Skin epidermis (tissue), 12 donors: ENCODE results near the gene KCNQ1.

Experiments used
- H3K27ac ChIP-seq, 21 experiments: fragments of 200-600 bp; sonication (generic) in 11 of 21; one replicate each; pipeline ENCODE4 v1.5.0; 2020; ENCODE audit warnings: mild to moderate bottlenecking in 3 of 21, inconsistent platforms in 2 of 21, moderate library complexity in 2 of 21
- H3K4me3 ChIP-seq, 7 experiments: fragments of 200-600 bp; sonication (generic) in 2 of 7; one replicate each; pipeline ENCODE4 v1.5.0; 2020; ENCODE audit warnings: inconsistent platforms in 2 of 7, mild to moderate bottlenecking in 2 of 7, moderate library complexity in 1 of 7

The KCNQ1 gene

GRCh38 chr11:2557381-2557780, 112.6 kb downstream of the KCNQ1 start:
- Histone ChIP-seq H3K4me3 (no peak overlapping the region), H3K27ac (no peak overlapping the region)

GRCh38 chr11:2558397-2558796, 113.6 kb downstream of the KCNQ1 start:
- Histone ChIP-seq H3K27ac (no peak overlapping the region), H3K4me3 (no peak overlapping the region)

- Histone ChIP-seq H3K4me3 (no peak overlapping the region), H3K27ac (no peak overlapping the region)
These were observed 114.2 kb downstream of the KCNQ1 start for GRCh38 chr11:2558861-2559526.

GRCh38 chr11:2559527-2560311, 114.9 kb downstream of the KCNQ1 start:
- H3K27ac ChIP-seq: no peak overlapping the region

GRCh38 chr11:2561696-2562581, 117.1 kb downstream of the KCNQ1 start:
- Histone ChIP-seq H3K4me3 (no peak overlapping the region), H3K27ac (no peak overlapping the region)

More at GRCh38 chr11:2559527-2560311, 114.9 kb downstream of the KCNQ1 start:
- no peak overlapping the region for H3K4me3 ChIP-seq

- H3K4me3 ChIP-seq: no peak overlapping the region
- no peak overlapping the region for H3K27ac ChIP-seq
These were observed 118.0 kb downstream of the KCNQ1 start for GRCh38 chr11:2562890-2563212.

GRCh38 chr11:2563213-2564007, 118.6 kb downstream of the KCNQ1 start:
- Histone ChIP-seq H3K4me3 (no peak overlapping the region), H3K27ac (no peak overlapping the region)

GRCh38 chr11:2564008-2564530, 119.3 kb downstream of the KCNQ1 start:
- no peak overlapping the region for H3K27ac ChIP-seq

GRCh38 chr11:2564588-2565425, 120.0 kb downstream of the KCNQ1 start:
- Histone ChIP-seq H3K27ac (no peak overlapping the region), H3K4me3 (no peak overlapping the region)

More at GRCh38 chr11:2564008-2564530, 119.3 kb downstream of the KCNQ1 start:
- no peak overlapping the region for H3K4me3 ChIP-seq

GRCh38 chr11:2565447-2566222, 120.8 kb downstream of the KCNQ1 start:
- H3K4me3 ChIP-seq: no peak overlapping the region
- no peak overlapping the region for H3K27ac ChIP-seq

GRCh38 chr11:2566223-2567025, 121.6 kb downstream of the KCNQ1 start:
- Histone ChIP-seq H3K4me3 (no peak overlapping the region), H3K27ac (no peak overlapping the region)

- no peak overlapping the region for H3K27ac ChIP-seq
- no peak overlapping the region for H3K4me3 ChIP-seq
These were observed 122.3 kb downstream of the KCNQ1 start for GRCh38 chr11:2567026-2567671.

- no peak overlapping the region for H3K4me3 ChIP-seq
- H3K27ac ChIP-seq: no peak overlapping the region
These were observed 124.5 kb downstream of the KCNQ1 start for GRCh38 chr11:2569321-2569721.

- no peak overlapping the region for H3K4me3 ChIP-seq
- H3K27ac ChIP-seq: no peak overlapping the region
These were observed 125.0 kb downstream of the KCNQ1 start for GRCh38 chr11:2569731-2570210.

GRCh38 chr11:2570211-2570811, 125.5 kb downstream of the KCNQ1 start:
- no peak overlapping the region for H3K27ac ChIP-seq

More at GRCh38 chr11:2570211-2570811, 125.5 kb downstream of the KCNQ1 start:
- no peak overlapping the region for H3K4me3 ChIP-seq
